M059J (cell line): ENCODE data around the gene SVIP. TPM values are rescaled to one million over a fixed set of nuclear protein-coding genes. Genes with fewer than 3 reads are reported as not detected.

ENCODE experiments used
- DNase-seq: peaks from one replicate; pipeline ENCODE4 v3.0.0-alpha.2; 2012; ENCODE audit warnings: low read depth
- total RNA-seq: library from RNA; depleted of rRNA; stranded (reverse); fragments of >200 nt; shearing (Covaris generic); gene quantifications from 2 replicates; pipeline ENCODE4 v1.2.3, GENCODE V29; 2014; rRNA removed

Gene SVIP
- total RNA-seq, 1 experiment from 2014 or later = 4.9 TPM

DNA sequence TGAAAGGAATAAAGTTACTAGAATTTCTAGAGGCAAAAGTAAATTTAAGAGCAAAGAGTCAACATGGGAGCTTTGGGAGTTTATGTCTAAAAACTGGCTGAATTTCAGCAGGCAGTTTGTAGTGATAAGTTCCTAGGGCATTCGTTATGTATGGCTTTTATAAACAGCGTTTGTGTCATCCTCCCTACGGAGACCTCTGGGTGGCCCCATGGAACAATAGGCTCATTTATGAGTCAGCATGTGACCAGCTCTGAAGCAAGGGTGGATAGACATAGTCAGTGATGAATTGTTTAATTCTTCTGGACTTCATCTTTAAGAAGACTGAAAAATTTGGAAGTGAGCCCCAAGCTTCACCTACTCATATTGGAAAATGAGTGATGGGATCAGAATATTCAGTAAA, 37.1 kb downstream of the SVIP start:
- DNase-seq = peak; percentile 75

DNA sequence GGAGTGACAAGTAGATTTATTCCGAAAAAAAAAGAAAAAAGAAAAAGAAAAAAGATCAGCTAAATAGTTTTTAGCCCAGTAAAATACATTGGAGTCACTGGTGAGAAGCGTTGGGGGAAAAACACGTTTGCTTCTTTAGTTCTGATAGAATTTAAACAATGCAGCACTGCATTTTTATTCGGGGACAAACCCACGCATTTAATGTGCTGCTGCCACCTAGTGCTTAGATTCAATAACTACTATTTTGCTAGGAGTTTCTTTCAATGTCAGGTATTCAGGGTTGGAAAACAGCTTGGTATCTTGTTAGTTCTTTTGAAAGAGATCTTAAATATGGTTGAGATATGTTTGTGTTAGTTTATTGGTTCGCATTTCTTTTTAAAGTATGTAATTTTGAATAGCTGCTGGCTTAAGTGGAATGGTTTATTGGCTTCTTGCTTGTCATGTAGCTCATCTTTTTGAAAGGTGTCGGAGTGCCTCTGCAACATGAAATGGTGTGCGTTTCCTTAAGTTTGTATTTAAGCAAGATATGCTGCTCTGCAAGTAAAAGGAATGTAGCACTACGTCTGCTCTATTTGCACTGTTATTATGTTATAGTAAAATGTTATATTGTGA, 41.9 kb downstream of the SVIP start:
- DNase-seq = peak; percentile 49

DNA sequence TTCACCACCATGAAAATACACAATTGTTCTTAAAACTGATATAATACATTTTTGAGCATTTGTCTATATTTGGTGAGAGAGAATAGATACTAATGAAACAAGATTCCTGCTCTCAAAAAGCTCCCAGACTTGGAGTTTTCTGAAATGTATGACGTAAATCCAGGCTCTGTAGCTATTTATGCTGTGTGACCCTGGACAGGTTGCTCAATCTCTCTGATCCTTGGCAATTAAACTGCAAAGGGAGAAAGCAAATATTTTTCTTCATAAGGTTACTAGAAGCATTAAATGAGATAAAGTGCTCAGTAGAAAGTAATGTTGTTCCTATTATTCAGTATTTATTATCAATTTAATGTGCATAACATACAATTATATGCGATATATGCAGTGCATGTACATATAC, 42.5 kb downstream of the SVIP start:
- DNase-seq = no peak

DNA sequence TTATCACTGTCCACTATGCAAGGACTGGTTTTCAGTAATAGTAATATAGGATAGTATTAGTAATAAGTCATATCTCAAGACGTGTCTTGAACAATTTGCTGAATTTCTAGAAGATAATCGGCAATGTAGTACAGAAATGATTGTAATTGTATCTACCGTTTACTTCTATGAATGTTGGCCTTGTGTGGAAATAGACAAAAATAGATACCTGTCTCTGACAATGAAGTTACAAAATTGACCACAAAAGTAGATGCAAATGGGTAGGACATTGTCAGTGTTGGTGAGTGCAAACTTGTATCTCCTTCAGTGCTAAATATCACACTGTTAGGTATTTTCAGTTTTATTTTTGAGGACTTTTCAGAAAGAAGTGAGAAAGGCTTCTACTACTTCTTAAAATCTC, 43.1 kb downstream of the SVIP start:
- DNase-seq = no peak

DNA sequence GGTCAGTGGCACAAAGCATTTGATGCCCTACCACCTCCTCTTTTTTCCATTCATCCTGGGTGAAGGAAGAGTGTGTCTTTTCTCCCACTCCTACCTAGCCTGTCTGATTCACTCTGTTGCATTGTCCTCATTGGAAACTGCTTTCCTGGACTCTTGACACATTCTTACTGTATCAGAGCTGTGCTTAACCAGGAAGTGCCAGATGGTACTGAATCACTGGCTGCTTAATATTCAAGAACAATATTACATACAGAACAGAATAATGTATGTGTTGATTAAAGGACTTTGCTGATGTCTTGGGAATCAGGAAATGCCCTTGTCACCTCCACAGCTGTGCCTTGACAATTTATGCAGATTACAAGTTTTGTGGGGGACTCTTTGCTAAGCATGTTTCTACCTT, 44.4 kb downstream of the SVIP start:
- peak; percentile 18 for DNase-seq

DNA sequence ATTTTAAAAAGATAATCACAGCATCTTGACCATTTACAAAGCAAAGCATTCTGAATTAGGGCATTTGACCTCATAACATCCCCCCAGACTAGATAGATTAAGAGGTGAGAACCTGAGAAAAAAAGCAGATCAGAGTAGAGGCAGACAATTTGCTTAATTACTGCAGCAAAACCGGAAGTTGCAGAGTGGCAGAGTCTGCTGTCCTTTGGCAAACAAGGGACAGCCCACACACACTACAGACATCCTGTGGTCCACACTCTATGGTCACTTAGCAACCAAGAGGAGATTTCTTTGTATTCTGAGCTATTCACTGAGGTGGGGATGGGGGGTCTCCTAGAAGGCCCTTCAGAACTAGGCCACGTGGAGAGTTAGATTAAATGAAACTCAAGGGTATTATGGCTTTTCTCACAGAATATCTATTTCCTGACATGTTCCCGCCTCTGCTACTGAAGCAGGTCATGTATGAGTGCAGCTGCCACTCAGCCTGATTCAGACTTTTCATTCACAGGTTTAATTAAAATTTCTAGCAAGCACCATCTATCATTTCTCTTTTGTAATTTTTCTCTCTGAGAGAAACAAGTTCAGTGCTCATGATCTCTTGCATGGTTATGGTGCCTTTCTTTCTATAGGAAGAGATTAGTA, 48.5 kb downstream of the SVIP start:
- no peak for DNase-seq

DNA sequence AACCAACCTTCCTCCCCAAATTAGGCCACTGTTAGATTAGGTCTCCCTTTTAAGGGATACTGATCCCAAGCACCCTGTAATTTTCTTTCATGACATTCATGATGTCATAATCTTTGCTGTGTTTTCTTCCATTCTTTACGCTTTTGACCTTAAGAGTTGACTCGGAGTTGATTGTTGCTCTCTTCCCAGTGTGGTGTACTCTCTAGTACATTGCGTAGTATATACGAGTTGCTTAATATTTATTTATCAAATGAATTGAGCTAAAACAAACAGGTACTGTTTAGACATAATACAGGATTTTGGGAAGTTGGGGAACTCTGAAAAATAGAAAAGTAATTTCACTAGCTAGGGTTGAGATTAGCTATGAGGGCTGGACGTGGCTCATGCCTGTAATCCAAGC, 49.8 kb downstream of the SVIP start:
- no peak for DNase-seq

DNA sequence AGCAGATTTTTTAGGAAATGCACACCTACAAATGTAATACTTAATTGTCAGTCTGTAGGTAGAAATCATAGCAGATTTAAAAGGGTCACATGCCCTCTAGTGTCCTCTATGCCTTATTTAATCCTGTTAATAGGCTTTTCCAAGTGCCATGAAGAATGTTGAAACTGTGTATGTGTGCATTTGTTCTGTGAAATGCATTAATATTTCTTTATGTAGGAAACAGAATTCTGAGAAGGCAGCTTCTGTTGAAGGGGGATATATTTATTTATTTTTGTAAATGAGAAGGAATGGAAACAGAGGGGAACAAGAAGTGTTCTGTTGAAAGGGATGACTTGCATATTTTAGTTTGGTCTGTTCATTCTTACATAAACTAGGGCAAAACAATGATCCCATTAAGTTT, 51.0 kb downstream of the SVIP start:
- peak; percentile 5 for DNase-seq

DNA sequence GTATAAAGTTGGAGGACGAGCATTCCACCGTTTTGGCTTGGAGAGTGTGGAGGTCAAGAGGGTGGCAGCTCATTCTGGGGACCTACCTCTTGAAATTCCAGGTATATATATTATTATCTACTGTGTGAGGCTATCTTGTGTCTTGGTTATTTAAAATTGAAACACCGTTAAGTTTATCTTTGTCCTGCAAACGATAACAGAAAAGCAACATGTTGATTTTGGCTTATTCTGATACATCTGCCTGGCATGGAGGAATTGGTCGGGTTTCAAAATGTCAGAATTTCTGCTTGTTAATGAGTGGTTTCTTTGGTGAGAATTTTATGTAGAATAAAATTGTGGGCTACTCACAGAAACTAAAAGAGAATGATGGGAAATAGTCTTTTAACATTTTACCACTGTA, 54.4 kb downstream of the SVIP start:
- DNase-seq = no peak

DNA sequence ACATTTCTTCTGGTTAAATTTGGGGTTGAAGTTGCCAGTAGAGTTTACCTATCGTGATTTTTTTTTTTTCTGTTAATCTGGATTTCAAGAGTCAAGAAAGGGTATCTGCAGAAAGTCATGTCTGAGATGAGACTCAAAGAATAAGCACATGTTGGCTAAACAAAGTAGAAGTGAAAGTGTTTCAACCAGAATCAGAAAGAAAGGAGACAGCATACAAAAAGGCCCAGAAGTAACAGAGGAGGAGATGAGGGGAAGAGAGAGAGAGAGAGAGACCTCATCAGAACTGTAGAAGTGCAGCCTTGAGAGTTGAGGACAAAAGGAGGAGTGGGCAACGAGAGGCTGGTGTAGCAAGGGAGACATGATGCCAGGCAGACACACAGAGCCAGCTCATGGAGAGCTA, 54.9 kb downstream of the SVIP start:
- no peak for DNase-seq

DNA sequence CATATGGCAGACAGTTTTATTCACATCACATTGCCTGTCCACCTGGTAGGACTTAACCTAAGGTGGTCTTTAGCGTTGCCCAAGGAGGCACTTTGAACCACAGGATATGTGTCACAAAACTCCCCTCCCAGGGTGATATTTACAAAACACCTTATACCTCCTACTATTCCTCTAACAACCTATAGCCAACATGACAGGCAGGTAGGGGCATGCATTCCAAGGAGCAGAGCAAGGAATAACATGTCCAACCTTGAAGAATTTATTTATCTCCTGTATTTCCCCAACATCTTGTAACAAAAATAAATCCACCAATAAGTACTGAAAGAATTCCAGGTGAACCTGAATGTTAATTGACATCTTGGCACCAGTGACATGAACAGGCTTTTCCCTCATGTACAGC, 60.5 kb downstream of the SVIP start:
- DNase-seq = no peak

Other genes starting within 250 kb of the SVIP start
- 11.1 and 15.5 TPM in 2 replicates for gene FANCF, start 204.0 kb downstream of the SVIP start, total RNA-seq
- 0.62 and 2.5 TPM in 2 replicates for gene GAS2, start 163.2 kb downstream of the SVIP start, total RNA-seq
- gene CCDC179, start 30.7 kb upstream of the SVIP start, total RNA-seq = not detected in 2 replicates